H9 (cell line): Measurements from ENCODE around the gene CPAMD8. TPM values are rescaled to one million over a fixed set of nuclear protein-coding genes. Genes with fewer than 3 reads are reported as not detected.

ENCODE experiments used
- DNase-seq: peaks from one replicate; pipeline ENCODE4 v3.0.0-alpha.2; 2017
- H2AFZ ChIP-seq: one replicate; pipeline ENCODE4 v1.6.1; 2013; ENCODE audit warnings: mild to moderate bottlenecking, low read length, control low read depth, moderate library complexity
- H2AK5ac ChIP-seq: 2 replicates; pipeline ENCODE4 v1.6.1; 2013; ENCODE audit warnings: low read length, control low read depth, mixed read lengths; ENCODE audit not compliant: insufficient read length
- H2BK120ac ChIP-seq: one replicate; pipeline ENCODE4 v1.6.1; 2013; ENCODE audit warnings: low read depth, mild to moderate bottlenecking, low read length, control low read depth, inconsistent platforms; ENCODE audit not compliant: poor library complexity, severe bottlenecking
- H2BK12ac ChIP-seq: 2 replicates; pipeline ENCODE4 v1.6.1; 2013; ENCODE audit warnings: low read length, control low read depth, mixed read lengths, low read depth; ENCODE audit not compliant: insufficient read length
- H2BK15ac ChIP-seq: 2 replicates; pipeline ENCODE4 v1.6.1; 2013; ENCODE audit warnings: low read depth, low read length, control low read depth
- H2BK20ac ChIP-seq: one replicate; pipeline ENCODE4 v1.6.1; 2013; ENCODE audit warnings: low read depth, mild to moderate bottlenecking, low read length, control low read depth, inconsistent platforms; ENCODE audit not compliant: poor library complexity, severe bottlenecking
- H2BK5ac ChIP-seq: 2 replicates; pipeline ENCODE4 v1.6.1; 2013; ENCODE audit warnings: low read length, control low read depth, mixed read lengths; ENCODE audit not compliant: insufficient read length
- H3K14ac ChIP-seq: 2 replicates; pipeline ENCODE4 v1.6.1; 2013; ENCODE audit warnings: low read length, control low read depth; ENCODE audit not compliant: insufficient read depth
- H3K18ac ChIP-seq: 2 replicates; pipeline ENCODE4 v1.6.1; 2013; ENCODE audit warnings: low read depth, mild to moderate bottlenecking, mixed read lengths, low read length, control low read depth; ENCODE audit not compliant: insufficient read length
- H3K23ac ChIP-seq: 2 replicates; pipeline ENCODE4 v1.6.1; 2013; ENCODE audit warnings: low read length, control low read depth, mixed read lengths, low read depth; ENCODE audit not compliant: insufficient read length
- H3K23me2 ChIP-seq: 2 replicates; pipeline ENCODE4 v1.6.1; 2013; ENCODE audit warnings: low read depth, mild to moderate bottlenecking, mixed read lengths, low read length, control low read depth; ENCODE audit not compliant: insufficient read length, poor library complexity, severe bottlenecking
- H3K27ac ChIP-seq: 2 replicates; pipeline ENCODE4 v1.5.1; 2013; ENCODE audit warnings: low read length, control low read depth, mixed read lengths, low read depth; ENCODE audit not compliant: insufficient read length
- H3K27me3 ChIP-seq: 2 replicates; pipeline ENCODE4 v1.6.1; 2013; ENCODE audit warnings: low read length, control low read depth, inconsistent platforms; ENCODE audit not compliant: insufficient read depth
- H3K4ac ChIP-seq: 2 replicates; pipeline ENCODE4 v1.6.1; 2013; ENCODE audit warnings: low read depth, mild to moderate bottlenecking, control low read depth, inconsistent platforms, low read length, moderate library complexity
- H3K4me1 ChIP-seq: 2 replicates; pipeline ENCODE4 v1.6.1; 2013; ENCODE audit warnings: low read length, control low read depth, inconsistent platforms; ENCODE audit not compliant: insufficient read depth
- H3K4me2 ChIP-seq: 2 replicates; pipeline ENCODE4 v1.6.1; 2013; ENCODE audit warnings: low read length, control low read depth, mixed read lengths; ENCODE audit not compliant: insufficient read length, insufficient read depth
- H3K56ac ChIP-seq: 2 replicates; pipeline ENCODE4 v1.6.1; 2013; ENCODE audit warnings: low read depth, mild to moderate bottlenecking, mixed read lengths, low read length, control low read depth; ENCODE audit not compliant: insufficient read length
- H3K79me1 ChIP-seq: 2 replicates; pipeline ENCODE4 v1.6.1; 2013; ENCODE audit warnings: low read depth, mild to moderate bottlenecking, moderate library complexity, low read length, control low read depth, inconsistent platforms; ENCODE audit not compliant: insufficient read depth, poor library complexity, severe bottlenecking
- H3K79me2 ChIP-seq: 2 replicates; pipeline ENCODE4 v1.6.1; 2013; ENCODE audit warnings: low read length, control low read depth, inconsistent platforms; ENCODE audit not compliant: insufficient read depth
- H3K9ac ChIP-seq: 2 replicates; pipeline ENCODE4 v1.6.1; 2013; ENCODE audit warnings: low read length, control low read depth, mixed read lengths; ENCODE audit not compliant: insufficient read length; ENCODE audit errors: extremely low read depth
- H3K9me3 ChIP-seq: one replicate; pipeline ENCODE4 v1.6.1; 2013; ENCODE audit warnings: low read depth, low read length, inconsistent platforms; ENCODE audit not compliant: control insufficient read depth
- H3T11ph ChIP-seq: one replicate; pipeline ENCODE4 v1.6.1; 2013; ENCODE audit warnings: mild to moderate bottlenecking, low read length, control low read depth, inconsistent platforms
- H4K20me1 ChIP-seq: one replicate; pipeline ENCODE4 v1.6.1; 2013; ENCODE audit not compliant: control insufficient read depth, insufficient read length, insufficient read depth
- H4K5ac ChIP-seq: 2 replicates; pipeline ENCODE4 v1.6.1; 2013; ENCODE audit warnings: low read depth, mild to moderate bottlenecking, mixed read lengths, low read length, control low read depth; ENCODE audit not compliant: insufficient read length
- H4K8ac ChIP-seq: replicated peaks from 2 replicates; pipeline ENCODE4 v1.6.1; 2013; ENCODE audit warnings: low read length, control low read depth, mixed read lengths, low read depth; ENCODE audit not compliant: insufficient read length
- H4K91ac ChIP-seq: 2 replicates; pipeline ENCODE4 v1.6.1; 2013; ENCODE audit warnings: low read depth, mild to moderate bottlenecking, moderate library complexity, mixed read lengths, low read length, control low read depth; ENCODE audit not compliant: insufficient read length
- H3K27ac Mint-ChIP-seq, 3 experiments: 2 replicates in 2 of 3; 3 replicates in 1 of 3; pipeline ENCODE4 v1.8.0; 2020 to 2021; ENCODE audit warnings: mixed read lengths in 3 of 3, mild to moderate bottlenecking in 1 of 3, moderate library complexity in 1 of 3
- H3K27me3 Mint-ChIP-seq: 2 replicates; pipeline ENCODE4 v1.8.0; 2021; ENCODE audit warnings: low read depth, mild to moderate bottlenecking, moderate library complexity, mixed read lengths
- H3K36me3 Mint-ChIP-seq, 3 experiments: 2 replicates in 2 of 3; 3 replicates in 1 of 3; pipeline ENCODE4 v1.8.0; 2020 to 2021; ENCODE audit warnings: low read depth in 3 of 3, mixed read lengths in 3 of 3; ENCODE audit not compliant: insufficient read depth in 1 of 3
- H3K4me1 Mint-ChIP-seq, 2 experiments: 2 replicates each; pipeline ENCODE4 v1.8.0; 2020; ENCODE audit warnings: mixed read lengths in 2 of 2
- H3K4me3 Mint-ChIP-seq, 2 experiments: 2 replicates in 1 of 2; 3 replicates in 1 of 2; pipeline ENCODE4 v1.8.0; 2020 to 2021; ENCODE audit warnings: mild to moderate bottlenecking in 2 of 2, mixed read lengths in 2 of 2, moderate library complexity in 1 of 2
- H3K9me3 Mint-ChIP-seq, 2 experiments: 2 replicates in 1 of 2; 3 replicates in 1 of 2; pipeline ENCODE4 v1.8.0; 2020; ENCODE audit warnings: mild to moderate bottlenecking in 2 of 2, mixed read lengths in 2 of 2, moderate library complexity in 1 of 2
- CTCF ChIP-seq: fragments of 200-600 bp; sonication (generic); conservative IDR thresholded peaks from 3 replicates; pipeline ENCODE4 v1.8.0; 2021; ENCODE audit warnings: antibody characterized with exemption, mild to moderate bottlenecking
- whole genome bisulfite sequencing: extraction: QIAGEN DNeasy Blood & Tissue Kit; methylation state at CpG from one replicate; pipeline ENCODE4 v1.1.7; 2013; ENCODE audit warnings: missing lambda C conversion rate, low lambda C conversion rate, mixed read lengths; ENCODE audit not compliant: insufficient read length; ENCODE audit errors: extremely low coverage; 5-methylcytosine and 5-hydroxymethylcytosine counted together
- total RNA-seq: library from RNA; stranded (reverse); gene quantifications from 2 replicates; pipeline ENCODE4 v1.2.1, GENCODE V29; 2021

The CPAMD8 gene
- total RNA-seq, 1 experiment from 2014 or later: 12.0 TPM

GRCh38 chr19:16912780-16913179, 113.8 kb downstream of the CPAMD8 start:
- no CpG with 5 or more reads among the region's 4 CpGs for WGBS
- Histone ChIP-seq H3K4ac (no peak overlapping the region), H2AK5ac (no peak overlapping the region), H4K20me1 (no peaks in the 10 kb centered on the region), H3T11ph (no peak overlapping the region), H3K4me1 (no peaks in the 10 kb centered on the region), H3K56ac (no peak overlapping the region), H2AFZ (no peak overlapping the region), H3K27ac (no peak overlapping the region), H2BK120ac (no peak overlapping the region), H3K14ac (no peak overlapping the region), H3K79me1 (no peaks in the 10 kb centered on the region), H2BK20ac (no peak overlapping the region), H2BK5ac (no peak overlapping the region), H3K27me3 (no peaks in the 10 kb centered on the region), H4K5ac (no peak overlapping the region), H3K23ac (no peak overlapping the region), H3K4me2 (no peak overlapping the region), H3K9me3 (peaks cover 7% of the 10 kb centered on the region), H2BK15ac (no peak overlapping the region), H4K91ac (no peak overlapping the region), H3K9ac (no peak overlapping the region), H4K8ac (no peak overlapping the region), H3K23me2 (no peaks in the 10 kb centered on the region), H3K18ac (no peak overlapping the region), H3K79me2 (no peaks in the 10 kb centered on the region), H2BK12ac (no peak overlapping the region)
- no peak for TF ChIP-seq CTCF
- Mint-ChIP-seq H3K27me3 (peaks cover 3% of the 10 kb centered on the region), H3K36me3 (peaks cover 16 to 25% (median 18%) of the 10 kb centered on the region in 3 experiments), H3K4me3 (no peak overlapping the region), H3K4me1 (no peaks in the 10 kb centered on the region), H3K27ac (no peak overlapping the region; a peak in 1 of 7 replicates), H3K9me3 (peaks cover 31% of the 10 kb centered on the region in 2 experiments)
- DNase-seq: no peak
